ENCODE data around the gene TAS2R38.

GRCh38 chr7:141990011-141990725, 16.6 kb upstream of the TAS2R38 start:
- no peak for TF ChIP-seq CTCF (IDR thresholded peaks at IDR 0.05 in 2 of 3, conservative IDR thresholded peaks at IDR 0.05 in 1 of 3; ENCODE audit: borderline replicate concordance in 1 of 3, insufficient read depth in 1 of 3, low read depth in 2 of 3, low read length in 2 of 3)
- TF ChIP-seq REST (IDR thresholded peaks at IDR 0.05; ENCODE audit: low read depth), result no peak
- TF ChIP-seq EZH2phosphoT487 (IDR thresholded peaks at IDR 0.05; ENCODE audit: borderline replicate concordance), result no peak

Measured in HCT116 (cell line).